Measurements from ENCODE around the gene TET3. TPM values are rescaled to one million over a fixed set of nuclear protein-coding genes. Genes with fewer than 3 reads are reported as not detected.
A peak's percentile ranks its signal among the peaks of the same experiment; 100 is the strongest.

The TET3 gene
- total and polyA plus RNA-seq, 7 donors = 0.56 to 11.2 (median 3.2) TPM

DNA sequence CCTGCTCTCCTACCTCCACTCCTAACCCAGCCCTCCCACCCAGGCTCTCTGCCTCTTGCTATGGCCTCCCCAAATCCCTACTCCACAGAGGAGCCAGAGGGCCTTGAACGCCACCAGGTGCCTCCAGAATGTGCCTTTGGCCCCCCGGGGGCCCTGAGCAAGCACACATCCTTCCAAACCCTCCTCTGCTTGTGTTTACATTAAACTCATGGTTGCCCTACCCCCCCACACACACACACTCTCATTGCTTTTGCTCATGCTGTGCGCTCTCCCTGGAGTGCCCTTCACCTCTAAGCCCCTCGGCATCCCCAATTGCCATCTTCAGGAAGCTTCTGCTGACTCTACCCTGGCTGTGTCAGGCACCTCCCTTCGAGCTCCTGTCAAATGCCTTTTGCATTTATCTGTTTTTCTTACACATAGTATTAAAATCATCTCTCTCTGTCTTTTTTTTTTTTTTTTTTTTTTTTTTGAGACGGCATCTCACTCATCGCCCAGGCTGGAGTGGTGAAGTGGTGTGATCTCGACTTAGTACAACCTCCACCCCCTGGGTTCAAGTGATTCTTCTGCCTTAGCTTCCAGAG is 16.3 kb upstream of the TET3 start:
- DNase-seq (no peak), ATAC-seq (no peak)
- H3K27ac ChIP-seq = no peak overlapping the region
- H3K36me3 ChIP-seq (ENCODE audit: insufficient read depth in 1 of 2, low read depth in 1 of 2) = no peaks in the 10 kb centered on the region
- H3K9me3 ChIP-seq = no peaks in the 10 kb centered on the region
- TF ChIP-seq, protein P1, sequence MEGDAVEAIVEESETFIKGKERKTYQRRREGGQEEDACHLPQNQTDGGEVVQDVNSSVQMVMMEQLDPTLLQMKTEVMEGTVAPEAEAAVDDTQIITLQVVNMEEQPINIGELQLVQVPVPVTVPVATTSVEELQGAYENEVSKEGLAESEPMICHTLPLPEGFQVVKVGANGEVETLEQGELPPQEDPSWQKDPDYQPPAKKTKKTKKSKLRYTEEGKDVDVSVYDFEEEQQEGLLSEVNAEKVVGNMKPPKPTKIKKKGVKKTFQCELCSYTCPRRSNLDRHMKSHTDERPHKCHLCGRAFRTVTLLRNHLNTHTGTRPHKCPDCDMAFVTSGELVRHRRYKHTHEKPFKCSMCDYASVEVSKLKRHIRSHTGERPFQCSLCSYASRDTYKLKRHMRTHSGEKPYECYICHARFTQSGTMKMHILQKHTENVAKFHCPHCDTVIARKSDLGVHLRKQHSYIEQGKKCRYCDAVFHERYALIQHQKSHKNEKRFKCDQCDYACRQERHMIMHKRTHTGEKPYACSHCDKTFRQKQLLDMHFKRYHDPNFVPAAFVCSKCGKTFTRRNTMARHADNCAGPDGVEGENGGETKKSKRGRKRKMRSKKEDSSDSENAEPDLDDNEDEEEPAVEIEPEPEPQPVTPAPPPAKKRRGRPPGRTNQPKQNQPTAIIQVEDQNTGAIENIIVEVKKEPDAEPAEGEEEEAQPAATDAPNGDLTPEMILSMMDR (IDR thresholded peaks at IDR 0.05) = no peak
- no peak overlapping the region for H3K4me3 ChIP-seq
- peaks cover 15% of the 10 kb centered on the region for H3K4me1 ChIP-seq
- H3K27me3 ChIP-seq (ENCODE audit: insufficient read depth in 3 of 3, low read length in 2 of 3) = no peaks in the 10 kb centered on the region
- WGBS, 3 donors = 89 to 94% (median 92%) methylated on average over 7 to 8 of the region's 8 CpGs
- intact Hi-C loops (cut with DNase I) = no loop called here

DNA sequence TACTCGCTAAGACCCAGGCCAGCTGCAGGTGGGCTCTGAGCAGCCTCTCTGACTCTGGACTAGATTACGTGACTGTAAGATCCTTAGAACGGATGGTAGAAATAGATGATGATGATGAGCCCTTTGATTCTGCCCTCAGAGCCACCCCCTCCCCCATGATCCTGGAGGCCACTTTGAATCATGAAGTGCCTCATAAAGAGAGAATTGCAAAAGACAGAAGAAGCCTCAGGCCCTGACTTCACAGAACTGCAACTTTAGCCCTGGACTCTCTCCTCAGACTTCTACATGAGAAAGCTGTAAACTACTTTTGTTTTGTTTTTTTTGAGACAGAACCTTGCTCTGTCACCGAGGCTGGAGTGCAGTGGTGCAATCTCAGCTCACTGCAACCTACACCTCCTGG is 15.4 kb upstream of the TET3 start:
- Histone ChIP-seq H3K36me3 (ENCODE audit: insufficient read depth in 1 of 2, low read depth in 1 of 2) (no peaks in the 10 kb centered on the region), H3K4me1 (peaks cover 15% of the 10 kb centered on the region), H3K27me3 (ENCODE audit: insufficient read depth in 3 of 3, low read length in 2 of 3) (no peaks in the 10 kb centered on the region), H3K9me3 (no peaks in the 10 kb centered on the region), H3K4me3 (no peak overlapping the region), H3K27ac (no peak overlapping the region)
- WGBS, 3 donors = 79 to 90% (median 82%) methylated on average over 4 of the region's 4 CpGs
- no peak for ATAC-seq
- TF ChIP-seq, protein P1 (IDR thresholded peaks at IDR 0.05) = no peak
- no peak for DNase-seq
- intact Hi-C loops (cut with DNase I) = no loop called here

DNA sequence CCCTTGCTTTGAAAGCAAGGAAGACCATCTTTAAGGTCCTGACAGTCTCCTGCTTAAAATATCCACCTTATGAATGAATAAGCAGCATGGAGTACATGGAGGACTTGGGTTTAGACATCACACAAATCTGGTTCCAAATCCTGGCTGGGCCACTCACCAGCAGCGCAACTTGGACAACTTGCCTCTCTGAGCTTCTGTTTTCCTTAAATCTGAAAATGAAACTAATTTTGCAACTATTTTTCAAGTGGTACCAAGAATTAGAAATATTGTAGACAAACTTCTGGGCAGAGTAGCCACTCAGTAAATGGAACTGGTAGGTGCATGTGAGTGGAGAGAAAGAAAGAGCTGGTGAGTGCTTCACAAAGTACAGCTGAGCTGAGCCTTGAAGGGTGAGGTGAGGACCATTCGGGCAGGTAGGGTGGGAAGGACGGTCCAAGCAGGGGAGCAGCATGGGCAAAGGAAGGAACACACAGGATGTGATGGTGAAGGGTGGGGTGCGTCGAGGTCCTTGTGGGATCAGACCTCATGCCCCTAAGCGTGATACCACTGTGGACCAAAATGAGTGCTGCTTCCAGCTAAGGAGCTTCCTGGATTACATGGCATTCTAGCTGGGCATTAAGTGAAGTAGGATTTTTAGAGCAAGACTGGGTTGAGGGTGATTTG is 14.4 kb upstream of the TET3 start:
- TF ChIP-seq, protein P1 (IDR thresholded peaks at IDR 0.05) = no peak
- no peak overlapping the region for H3K4me3 ChIP-seq
- ATAC-seq (no peak), DNase-seq (no peak)
- no peaks in the 10 kb centered on the region for H3K27me3 ChIP-seq (ENCODE audit: insufficient read depth in 3 of 3, low read length in 2 of 3)
- no peaks in the 10 kb centered on the region for H3K9me3 ChIP-seq
- peaks cover 15% of the 10 kb centered on the region for H3K4me1 ChIP-seq
- WGBS, 3 donors = 78 to 84% (median 80%) methylated on average over 6 of the region's 6 CpGs
- no peaks in the 10 kb centered on the region for H3K36me3 ChIP-seq (ENCODE audit: insufficient read depth in 1 of 2, low read depth in 1 of 2)
- no peak overlapping the region for H3K27ac ChIP-seq
- intact Hi-C loops (cut with DNase I) = no loop called here

DNA sequence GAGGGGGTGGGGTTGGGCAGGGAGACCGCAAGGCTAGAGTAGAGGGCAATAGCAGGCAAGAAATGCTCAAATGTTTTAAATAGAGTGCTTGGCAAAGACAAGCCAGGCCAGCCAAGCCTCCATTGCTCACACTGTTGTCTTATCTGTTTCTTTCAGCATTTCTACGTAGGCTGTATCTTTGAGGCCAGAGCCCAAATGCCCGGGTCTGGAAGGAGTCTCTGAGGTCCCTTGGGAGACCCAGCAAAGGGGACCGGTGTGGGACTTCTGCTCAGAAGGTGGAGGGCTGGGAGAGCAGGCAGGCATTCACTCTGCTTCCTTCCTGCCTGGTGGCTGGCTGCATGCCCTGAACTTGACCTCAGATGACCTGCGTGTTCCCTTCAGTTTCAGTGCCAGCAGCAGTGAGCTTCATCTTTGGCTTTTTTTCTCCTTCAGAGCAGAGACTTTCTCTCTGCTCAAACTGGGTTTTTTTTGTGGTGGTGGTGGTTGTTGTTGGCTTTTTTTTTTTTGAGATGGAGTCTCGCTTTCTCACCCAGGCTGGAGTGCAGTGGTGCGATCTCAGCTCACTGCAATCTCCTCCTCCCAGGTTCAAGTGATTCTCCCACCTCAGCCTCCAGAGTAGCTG is 13.7 kb upstream of the TET3 start:
- 15 to 39% (median 23%) methylated on average over 7 of the region's 7 CpGs for WGBS, 3 donors
- H3K4me3 ChIP-seq = peak overlapping the region; percentile 4
- no peaks in the 10 kb centered on the region for H3K36me3 ChIP-seq (ENCODE audit: insufficient read depth in 1 of 2, low read depth in 1 of 2)
- no peak overlapping the region for H3K27ac ChIP-seq
- peaks cover 15% of the 10 kb centered on the region for H3K4me1 ChIP-seq
- H3K9me3 ChIP-seq = no peaks in the 10 kb centered on the region
- TF ChIP-seq, protein P1 (IDR thresholded peaks at IDR 0.05) = no peak
- DNase-seq = peak; percentile 74 to 85
- no peaks in the 10 kb centered on the region for H3K27me3 ChIP-seq (ENCODE audit: insufficient read depth in 3 of 3, low read length in 2 of 3)
- intact Hi-C loops (cut with DNase I) = no loop called here
- ATAC-seq = peak in 3 of 4 donors; percentile 35 to 87 (median 74)

Measured in psoas muscle (tissue), 8 donors.